Measurements from ENCODE around the gene CPXCR1.
"Not testable (repeated sequence)": the region's sequence is repeated elsewhere in the genome, so short reads cannot be mapped to it uniquely, and the experiment has no call there.

Gene CPXCR1

DNA sequence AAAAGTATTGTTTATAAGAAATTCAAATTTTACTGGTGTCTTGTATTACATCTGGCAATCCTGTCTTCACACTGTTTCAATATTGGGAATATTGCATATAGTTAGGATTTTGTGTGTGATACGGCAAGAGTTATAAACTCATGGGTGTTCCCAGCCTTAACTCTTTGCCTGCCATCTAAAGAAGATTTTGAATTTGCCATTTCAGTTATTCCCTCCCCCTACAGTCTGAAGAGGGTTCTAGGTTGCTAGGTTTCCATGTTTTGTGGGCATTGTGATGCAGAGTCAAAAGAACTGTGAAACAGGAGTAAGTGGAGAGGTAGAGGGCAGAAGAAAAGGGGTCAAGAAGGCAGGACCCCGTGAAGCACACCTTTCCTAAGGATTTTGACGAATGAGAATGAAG, at the start of gene CPXCR1:
Gene CPXCR1, plus strand, starts transcription at position 301 of the 400 bp plus-strand sequence. CDS start 6,190 bp downstream, outside the sequence.
- no peak for DNase-seq (ENCODE audit: low read depth)

DNA sequence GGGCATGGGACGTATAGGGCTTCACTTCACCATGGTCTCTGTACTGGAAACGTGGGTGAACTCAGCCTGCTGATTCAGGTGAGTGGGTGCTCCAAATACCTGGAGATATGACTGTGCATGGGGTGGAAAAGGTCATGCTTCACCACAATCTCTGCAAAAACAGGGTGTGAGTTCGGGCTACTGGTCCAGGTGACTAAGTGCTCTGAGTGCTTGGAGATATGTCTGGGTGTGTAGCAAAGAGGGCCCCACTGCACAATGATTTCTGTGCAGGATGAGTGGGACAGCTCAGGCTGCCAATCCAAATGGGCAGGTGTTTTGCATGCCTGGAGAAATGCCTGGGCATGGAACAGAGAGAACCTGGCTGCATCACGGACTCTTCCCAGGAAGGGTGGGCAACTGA, 11.2 kb upstream of the CPXCR1 start:
- no peak for DNase-seq (ENCODE audit: low read depth)

DNA sequence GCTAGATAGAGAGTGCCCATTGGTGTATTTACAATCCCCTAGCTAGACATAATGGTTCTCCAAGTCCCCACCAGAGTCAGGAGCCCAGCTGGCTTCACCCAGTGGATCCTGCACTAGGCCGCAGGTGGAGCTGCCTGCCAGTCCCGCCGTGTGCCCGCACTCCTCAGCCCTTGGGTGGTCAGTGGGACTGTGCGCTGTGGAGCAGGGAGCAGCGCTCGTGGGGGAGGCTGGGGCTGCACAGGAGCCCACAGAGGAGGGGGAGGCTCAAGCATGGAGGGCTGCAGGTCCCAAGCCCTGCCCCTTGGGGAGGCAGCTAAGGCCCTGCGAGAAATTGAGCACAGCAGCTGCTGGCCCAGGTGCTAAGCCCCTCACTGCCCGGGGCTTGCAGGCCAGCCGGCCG, 810 bp upstream of the CPXCR1 start:
- DNase-seq (ENCODE audit: low read depth), result not testable (repeated sequence)

DNA sequence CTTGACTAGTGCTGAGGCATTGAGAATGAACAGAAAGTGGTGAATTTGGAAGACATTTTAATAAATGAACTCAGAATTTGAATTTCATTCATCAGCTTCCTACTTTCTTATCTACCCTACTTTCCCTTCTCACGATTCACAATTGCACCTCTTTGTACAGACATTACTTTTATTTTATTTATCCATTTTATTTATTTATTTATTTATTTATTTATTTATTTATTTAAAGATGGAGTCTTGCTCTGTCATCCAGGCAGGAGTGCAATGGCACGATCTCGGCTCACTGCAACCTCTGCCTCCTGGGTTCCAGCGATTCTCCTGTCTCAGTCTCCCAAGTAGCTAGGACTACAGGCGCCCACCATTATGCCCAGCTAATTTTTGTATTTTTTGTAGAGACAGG, 5.3 kb downstream of the CPXCR1 start:
- DNase-seq (ENCODE audit: low read depth), result not testable (repeated sequence)

DNA sequence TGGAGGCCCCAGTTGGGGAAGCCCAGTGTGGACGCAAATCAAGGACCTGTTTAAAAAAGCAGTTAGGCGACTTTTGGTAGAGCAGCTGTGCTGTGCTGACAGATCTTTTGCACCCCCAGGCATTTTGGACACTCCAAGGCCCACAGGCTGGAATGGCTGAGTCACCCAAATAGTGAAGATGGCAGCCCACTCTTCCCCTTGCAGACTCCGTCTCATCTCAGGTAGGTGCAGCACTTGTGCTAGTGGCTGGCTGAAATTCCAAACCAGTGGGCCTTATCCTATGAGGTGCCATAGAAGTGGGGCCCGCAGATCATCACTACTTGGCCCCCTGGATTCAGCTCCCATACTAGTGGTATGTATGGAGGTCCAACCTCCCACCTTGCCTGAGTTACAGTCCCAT, 42.8 kb downstream of the CPXCR1 start:
- no peak for DNase-seq (ENCODE audit: low read depth)
